Right lobe of liver (tissue), 4 donors: Measurements from ENCODE around the gene MTHFD1L.

Source experiments
- POLR2A ChIP-seq: fragments of 450-650 bp; IDR thresholded peaks from one replicate; pipeline ENCODE4 v1.6.1; 2017; ENCODE audit warnings: antibody characterized with exemption, mild to moderate bottlenecking
- TF ChIP-seq, protein P1 (sequence below), 4 donors: fragments of 200-600 bp in 3 of 4; fragments of 450-650 bp in 1 of 4; IDR thresholded peaks; one replicate each; pipeline versions ENCODE4 v1.5.1 to v1.8.0; 2016 to 2022; ENCODE audit warnings: antibody characterized with exemption in 4 of 4, mild to moderate bottlenecking in 2 of 4
- donor health status: DM: no; HTN: no; CAD: no.
- donor health status: DM: no; HTN: no; CAD: no.
- donor health status: DM: no; HTN: yes; CAD: no.

- TF ChIP-seq, protein P1, sequence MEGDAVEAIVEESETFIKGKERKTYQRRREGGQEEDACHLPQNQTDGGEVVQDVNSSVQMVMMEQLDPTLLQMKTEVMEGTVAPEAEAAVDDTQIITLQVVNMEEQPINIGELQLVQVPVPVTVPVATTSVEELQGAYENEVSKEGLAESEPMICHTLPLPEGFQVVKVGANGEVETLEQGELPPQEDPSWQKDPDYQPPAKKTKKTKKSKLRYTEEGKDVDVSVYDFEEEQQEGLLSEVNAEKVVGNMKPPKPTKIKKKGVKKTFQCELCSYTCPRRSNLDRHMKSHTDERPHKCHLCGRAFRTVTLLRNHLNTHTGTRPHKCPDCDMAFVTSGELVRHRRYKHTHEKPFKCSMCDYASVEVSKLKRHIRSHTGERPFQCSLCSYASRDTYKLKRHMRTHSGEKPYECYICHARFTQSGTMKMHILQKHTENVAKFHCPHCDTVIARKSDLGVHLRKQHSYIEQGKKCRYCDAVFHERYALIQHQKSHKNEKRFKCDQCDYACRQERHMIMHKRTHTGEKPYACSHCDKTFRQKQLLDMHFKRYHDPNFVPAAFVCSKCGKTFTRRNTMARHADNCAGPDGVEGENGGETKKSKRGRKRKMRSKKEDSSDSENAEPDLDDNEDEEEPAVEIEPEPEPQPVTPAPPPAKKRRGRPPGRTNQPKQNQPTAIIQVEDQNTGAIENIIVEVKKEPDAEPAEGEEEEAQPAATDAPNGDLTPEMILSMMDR (IDR thresholded peaks at IDR 0.05) = no peak
- TF ChIP-seq POLR2A = no peak
Observed at GRCh38 chr6:150894935-150895552, 29.5 kb downstream of the MTHFD1L start.
